ENCODE measurements around the gene RTP3.

Gene RTP3

GRCh38 chr3:46497556-46498265 lies at the start of gene RTP3:
Gene RTP3 (plus strand): TSS chr3:46497976. CDS start chr3:46498063, 87 bp downstream.
- no peak for DNase-seq

- DNase-seq = no peak
Measured at GRCh38 chr3:46448721-46449120, 49.1 kb upstream of the RTP3 start.

- DNase-seq = no peak
Measured at GRCh38 chr3:46449755-46450552, 47.8 kb upstream of the RTP3 start.

GRCh38 chr3:46453526-46454208 lies 44.1 kb upstream of the RTP3 start:
- DNase-seq = no peak

- DNase-seq = no peak
Measured at GRCh38 chr3:46454209-46454595, 43.6 kb upstream of the RTP3 start.

GRCh38 chr3:46454606-46455005 lies 43.2 kb upstream of the RTP3 start:
- no peak for DNase-seq

- DNase-seq = no peak
Measured at GRCh38 chr3:46455231-46456115, 42.3 kb upstream of the RTP3 start.

- DNase-seq = no peak
Measured at GRCh38 chr3:46456118-46456517, 41.7 kb upstream of the RTP3 start.

GRCh38 chr3:46460051-46460450 lies 37.7 kb upstream of the RTP3 start:
- no peak for DNase-seq

GRCh38 chr3:46462111-46462510 lies 35.7 kb upstream of the RTP3 start:
- no peak for DNase-seq

GRCh38 chr3:46462511-46462910 lies 35.3 kb upstream of the RTP3 start:
- DNase-seq = no peak

- no peak for DNase-seq
Measured at GRCh38 chr3:46463120-46463867, 34.5 kb upstream of the RTP3 start.

GRCh38 chr3:46463868-46464241 lies 33.9 kb upstream of the RTP3 start:
- no peak for DNase-seq

GRCh38 chr3:46464326-46465195 lies 33.2 kb upstream of the RTP3 start, which contains the start of gene LTF:
Gene LTF (minus strand): TSS chr3:46464905. CDS start chr3:46464867, 38 bp downstream.
- no peak for DNase-seq

- DNase-seq = no peak
Measured at GRCh38 chr3:46465196-46465520, 32.6 kb upstream of the RTP3 start.

- DNase-seq = no peak
Measured at GRCh38 chr3:46466273-46466672, 31.5 kb upstream of the RTP3 start.

- no peak for DNase-seq
Measured at GRCh38 chr3:46466871-46467403, 30.8 kb upstream of the RTP3 start.

GRCh38 chr3:46467562-46467961 lies 30.2 kb upstream of the RTP3 start:
- no peak for DNase-seq

GRCh38 chr3:46468753-46469600 lies 28.8 kb upstream of the RTP3 start:
- no peak for DNase-seq
